EL (cell line): ENCODE results near the gene IL1RAPL1.
A peak's percentile ranks its signal among the peaks of the same experiment; 100 is the strongest.

Source experiments
- DNase-seq: peaks from one replicate; pipeline ENCODE4 v3.0.0-alpha.2; 2016

Gene IL1RAPL1

DNA sequence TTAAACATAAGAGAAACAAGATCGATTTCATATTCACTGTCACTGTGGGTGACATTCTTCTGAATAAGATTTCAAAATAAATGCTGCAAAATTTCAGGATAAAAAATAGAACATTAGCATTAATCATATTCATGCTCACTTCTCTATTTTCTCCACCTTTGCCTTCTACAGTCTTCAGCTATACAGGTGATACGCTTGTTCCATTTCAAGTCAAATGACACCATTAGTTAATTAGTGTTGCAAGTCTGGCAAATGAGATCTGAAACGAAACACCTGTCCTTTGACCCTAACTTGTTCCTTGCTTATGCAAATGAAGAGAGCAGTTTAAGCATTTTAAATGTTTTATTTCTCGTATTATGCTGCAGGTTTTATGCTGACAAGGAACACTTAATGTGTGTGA, 960.6 kb downstream of the IL1RAPL1 start:
- DNase-seq = no peak

DNA sequence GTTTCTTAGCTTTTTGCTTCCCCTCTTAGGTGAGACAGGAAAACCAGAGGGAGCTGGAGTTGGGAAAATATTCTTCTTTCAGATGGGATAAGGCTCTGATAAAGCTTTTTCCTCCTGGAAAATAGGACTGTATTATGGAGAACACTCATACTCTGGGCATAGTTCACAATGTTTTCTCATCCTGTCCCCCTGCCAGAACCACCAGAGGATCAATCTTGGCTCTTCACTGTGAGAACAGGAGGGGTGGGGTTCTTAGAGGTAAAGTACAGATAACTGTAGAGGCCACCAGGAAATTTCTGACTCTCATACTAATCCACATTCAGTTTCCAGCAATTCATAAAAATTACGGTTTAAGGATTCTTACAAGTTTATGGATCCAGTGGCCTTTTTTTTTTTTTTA, 966.3 kb downstream of the IL1RAPL1 start:
- no peak for DNase-seq

DNA sequence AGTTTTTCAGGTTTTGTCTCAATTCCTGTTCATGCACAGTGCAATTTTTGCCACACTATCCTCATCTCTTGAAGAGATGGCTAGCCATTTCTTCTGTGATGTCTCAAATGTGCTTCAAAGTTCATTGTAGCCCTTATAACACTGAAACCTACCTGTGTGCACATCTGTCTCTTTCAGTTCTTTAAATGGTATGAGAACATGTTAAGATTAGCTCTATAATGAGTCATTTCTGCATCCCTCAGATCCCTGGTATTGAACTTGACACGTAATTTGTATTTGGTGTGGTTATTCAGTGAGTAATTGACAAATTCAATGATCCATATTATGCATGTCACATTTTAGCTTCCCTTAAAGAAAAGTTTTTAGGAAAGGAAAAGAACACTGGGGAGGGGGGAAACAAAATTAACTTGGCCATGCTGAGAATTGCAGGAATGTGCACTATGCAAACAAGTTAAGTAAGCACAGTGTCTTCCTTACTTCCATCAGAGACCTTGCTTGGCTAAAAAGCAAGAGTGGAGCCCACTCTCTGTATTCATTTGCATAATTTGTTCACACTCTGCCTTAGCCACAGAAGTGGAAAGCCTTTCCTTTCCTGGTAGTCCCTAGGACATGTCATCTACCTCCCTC, 968.3 kb downstream of the IL1RAPL1 start:
- DNase-seq = no peak

DNA sequence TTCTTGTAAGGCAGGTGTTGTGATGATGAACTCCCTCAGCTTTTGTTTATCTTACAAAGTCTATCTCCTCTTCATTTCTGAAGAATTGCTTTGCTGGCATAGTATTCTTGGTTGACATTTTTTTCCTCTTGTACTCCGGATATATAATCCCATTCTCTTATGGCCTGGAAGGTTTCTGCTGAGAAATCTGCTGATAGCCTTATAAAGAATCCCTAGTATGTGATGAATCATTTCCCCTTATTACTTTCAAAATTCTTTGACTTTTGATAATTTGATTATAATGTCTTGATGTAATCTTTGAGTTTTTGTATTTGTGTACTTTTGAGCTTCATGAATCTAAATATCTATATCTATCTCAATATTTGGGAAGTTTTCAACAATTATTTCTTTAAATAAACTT, 972.8 kb downstream of the IL1RAPL1 start:
- DNase-seq = no peak

DNA sequence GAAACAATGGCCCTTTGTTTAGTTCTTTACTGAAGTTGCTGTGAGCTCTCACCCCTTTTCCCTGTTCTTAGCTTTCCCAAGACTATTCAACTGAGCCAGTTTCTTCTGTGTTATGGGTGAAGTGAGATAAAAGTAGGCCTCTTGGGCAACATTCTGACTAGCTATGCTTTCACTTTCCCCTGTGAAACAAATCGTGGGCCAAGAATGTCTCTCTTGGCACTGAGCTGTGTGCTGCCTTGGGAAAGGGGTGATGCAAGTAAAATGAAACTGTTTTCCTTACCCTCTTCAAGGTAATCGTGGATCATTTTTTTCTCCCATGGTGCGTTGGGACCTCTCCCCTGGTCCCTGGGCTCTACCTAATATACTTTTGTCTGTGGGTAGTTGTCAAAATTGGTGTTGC, 974.2 kb downstream of the IL1RAPL1 start:
- no peak for DNase-seq

DNA sequence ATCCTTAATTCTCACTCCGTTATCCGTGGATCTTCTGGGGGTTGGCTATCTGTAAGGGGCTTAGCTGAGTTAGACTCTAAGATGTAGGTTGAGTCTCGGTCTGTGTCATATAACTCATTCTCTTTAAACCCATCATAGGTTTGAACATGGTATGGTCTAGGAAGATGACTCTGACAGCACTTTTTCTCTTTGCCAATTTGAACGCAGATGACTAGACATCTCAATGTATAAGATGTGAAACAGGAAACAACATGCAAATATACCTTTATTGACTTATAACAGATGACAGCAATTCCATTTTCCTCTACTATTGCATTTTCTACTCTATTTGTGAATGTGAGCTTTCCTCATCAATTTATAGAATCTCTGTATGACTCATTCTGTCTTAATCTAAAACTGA, 993.3 kb downstream of the IL1RAPL1 start:
- no peak for DNase-seq

DNA sequence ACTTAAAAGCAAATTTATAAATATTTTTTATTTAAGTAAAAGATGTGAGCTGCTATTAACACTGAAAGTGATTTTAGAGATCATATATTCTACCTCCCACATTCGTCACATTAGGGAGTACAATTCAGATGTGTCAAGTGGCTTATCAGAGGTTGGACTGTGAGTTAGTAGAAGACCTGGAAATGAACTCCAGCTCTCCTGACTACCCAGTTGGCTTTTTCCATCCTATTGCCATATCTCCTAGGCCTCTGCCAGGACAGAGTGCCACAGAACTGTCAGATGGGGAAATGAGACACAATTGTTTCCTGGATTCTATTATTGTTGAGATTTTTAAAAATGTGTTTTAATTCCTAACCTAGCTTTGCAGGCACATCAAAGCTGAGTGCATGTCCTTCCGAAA, 994.0 kb downstream of the IL1RAPL1 start:
- no peak for DNase-seq

DNA sequence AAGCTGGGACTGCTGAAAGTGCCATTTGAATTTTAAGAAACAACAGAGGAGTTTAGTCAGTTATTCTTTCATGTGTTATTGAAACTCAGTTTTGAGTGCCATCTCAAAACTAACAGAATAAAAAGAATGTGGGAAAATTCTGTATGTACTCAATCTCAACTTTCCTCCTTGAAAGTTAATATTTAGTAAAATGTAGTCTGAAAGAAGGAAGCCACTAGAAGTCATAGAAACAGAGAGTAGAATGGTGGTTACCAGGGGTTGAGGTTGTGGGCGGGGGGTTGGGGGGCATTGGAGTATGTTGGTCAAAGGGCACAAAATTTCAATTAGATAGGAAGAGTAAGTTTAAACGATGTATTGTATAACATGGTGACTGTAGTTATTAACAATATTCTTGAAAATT, 999.9 kb downstream of the IL1RAPL1 start:
- DNase-seq = no peak

DNA sequence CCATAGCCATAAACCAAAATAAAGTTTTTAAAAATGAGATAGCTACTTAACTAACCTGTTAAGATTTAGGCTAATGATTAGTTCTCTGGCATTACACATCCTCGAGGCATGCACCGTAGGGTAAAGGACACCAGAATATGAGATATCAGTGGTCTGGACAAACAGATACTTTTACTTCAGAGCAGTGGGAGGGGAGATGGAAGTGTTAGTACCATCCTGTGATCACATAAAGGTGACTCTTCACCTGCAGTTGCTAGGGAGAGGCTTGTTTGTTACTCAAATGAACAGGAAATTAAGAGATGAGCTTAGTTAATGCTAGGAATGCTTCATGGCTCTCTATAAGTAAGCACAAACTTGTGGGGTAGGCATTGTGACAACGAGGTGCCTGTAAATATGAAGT, 1003.7 kb downstream of the IL1RAPL1 start:
- DNase-seq = no peak

DNA sequence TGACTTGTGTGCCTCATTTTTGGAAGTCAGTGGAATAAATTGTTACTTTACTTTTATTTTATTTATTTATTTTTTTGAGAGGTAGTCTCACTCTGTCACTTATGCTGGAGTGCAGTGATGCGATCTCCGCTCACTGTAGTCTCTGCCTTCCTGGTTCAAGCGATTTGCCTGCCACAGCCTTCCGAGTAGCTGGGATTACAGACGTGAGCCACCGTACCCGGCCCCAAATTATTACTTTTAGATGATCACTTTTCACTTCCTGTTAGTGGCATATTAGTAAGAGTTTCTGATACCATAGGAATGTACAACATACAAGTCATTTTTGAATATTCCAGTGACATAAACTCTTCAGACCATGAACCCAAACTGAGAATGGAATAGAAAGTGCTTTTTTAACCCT, 1017.1 kb downstream of the IL1RAPL1 start:
- DNase-seq = no peak

DNA sequence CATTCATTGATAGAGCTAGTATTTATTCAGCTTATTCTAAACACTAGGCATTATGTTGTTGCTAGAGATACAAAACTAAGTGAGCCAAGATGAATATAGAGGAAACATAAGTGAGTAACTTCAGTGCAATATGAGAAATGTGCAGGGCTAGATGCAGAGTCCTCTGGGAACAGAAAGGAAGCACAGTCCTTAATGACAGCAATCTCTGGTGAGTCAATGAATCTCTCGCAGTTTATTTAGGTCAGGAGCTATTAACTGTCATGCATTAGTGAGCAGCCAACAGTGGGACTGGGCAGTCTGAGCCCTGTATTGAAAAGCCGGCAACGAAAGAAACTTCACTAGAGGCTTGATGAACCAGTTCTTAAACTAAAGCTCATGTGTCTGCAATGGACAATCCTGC, 1030.0 kb downstream of the IL1RAPL1 start:
- DNase-seq = peak; percentile 2

DNA sequence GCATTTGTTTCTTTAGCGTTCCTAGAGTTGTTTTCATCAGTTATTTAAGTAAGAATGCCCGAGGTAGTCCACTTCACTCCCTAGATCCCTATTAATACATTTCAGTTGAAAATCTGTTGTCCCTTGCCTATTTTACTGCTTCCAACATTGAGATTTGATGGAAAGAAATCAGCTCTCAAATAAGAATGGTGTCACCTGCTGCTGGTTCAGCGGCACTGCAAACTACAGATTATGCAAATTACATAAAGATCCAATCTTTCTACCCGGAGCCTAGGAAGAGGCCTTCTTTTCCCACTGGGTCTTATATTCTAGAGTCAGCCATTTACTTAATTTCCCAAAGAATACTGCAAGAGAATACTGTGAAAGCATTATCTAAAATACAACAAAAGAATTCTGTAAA, 1030.5 kb downstream of the IL1RAPL1 start:
- DNase-seq = no peak

DNA sequence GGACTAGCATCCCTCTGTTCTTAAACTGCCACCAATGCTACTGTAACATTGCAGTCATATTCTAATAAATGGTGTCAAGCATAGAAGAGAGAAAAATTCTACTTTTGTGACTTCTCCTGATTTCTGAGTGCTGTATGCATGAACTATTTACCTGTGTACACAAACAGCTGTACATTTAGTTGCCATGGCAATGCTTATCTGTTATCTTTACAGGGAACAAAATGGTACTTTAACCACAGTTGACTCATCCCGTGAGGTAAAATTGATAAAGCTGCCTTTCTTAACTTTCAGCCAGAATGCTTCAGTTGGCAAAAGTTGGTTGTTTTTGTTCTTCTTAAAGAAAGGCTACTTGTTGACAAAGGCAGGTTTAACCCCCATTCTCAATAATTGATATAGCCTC, 1040.6 kb downstream of the IL1RAPL1 start:
- DNase-seq = no peak

DNA sequence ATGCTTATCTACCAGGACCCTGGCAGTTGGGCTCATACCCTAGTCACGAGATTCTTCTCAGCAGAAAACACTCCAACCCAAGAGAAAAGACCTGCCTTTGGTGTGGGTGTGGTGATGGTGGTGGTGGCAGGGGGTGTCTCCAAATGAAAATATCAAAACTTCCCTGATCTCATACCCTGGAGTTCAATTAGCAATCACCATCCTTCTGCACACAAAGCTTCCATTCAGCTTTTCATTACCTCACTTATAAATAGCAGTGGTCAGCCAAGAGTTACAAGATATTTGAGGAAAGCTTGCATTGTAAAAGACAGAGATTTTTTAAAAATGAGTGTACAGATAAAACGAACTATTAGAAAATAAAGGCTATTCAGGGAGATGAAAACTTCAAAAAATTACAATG, 1047.3 kb downstream of the IL1RAPL1 start:
- no peak for DNase-seq

DNA sequence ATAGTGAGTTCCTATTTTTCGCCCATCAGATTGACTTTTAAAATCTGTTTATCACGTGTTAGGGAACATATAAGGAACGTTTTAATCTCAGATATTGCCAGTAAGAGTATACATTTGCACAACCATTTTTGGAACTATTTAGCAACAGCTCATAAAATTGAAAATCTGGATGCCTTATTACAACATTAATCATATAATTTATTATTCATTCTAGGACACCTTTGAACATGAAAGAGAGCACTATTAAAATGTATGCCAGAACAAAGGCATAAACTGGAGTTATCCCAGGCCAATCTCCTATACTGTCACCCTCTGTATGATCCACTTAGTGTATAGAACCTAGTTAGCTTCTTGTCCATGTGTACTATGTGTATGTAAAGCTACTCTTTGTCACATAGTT, 1049.1 kb downstream of the IL1RAPL1 start:
- DNase-seq = no peak

DNA sequence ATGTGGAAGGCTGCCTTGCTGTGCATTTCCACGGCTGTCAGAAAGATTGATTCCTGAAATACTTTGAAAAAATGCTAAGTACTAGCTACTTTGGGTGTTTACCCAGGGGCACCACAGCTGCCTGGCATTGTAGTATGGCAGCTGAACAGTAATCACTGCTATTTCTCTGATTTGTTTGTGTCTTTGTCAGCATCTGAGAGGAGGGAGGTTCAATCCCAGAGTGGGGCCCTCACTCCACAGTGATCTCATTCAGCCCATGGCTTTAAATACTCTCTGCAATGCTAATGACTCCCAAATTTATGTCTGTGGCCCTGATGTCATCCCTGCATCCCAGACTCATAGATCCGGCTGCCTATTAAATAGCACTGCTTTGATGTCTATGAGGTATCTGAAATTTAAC, 1052.9 kb downstream of the IL1RAPL1 start:
- DNase-seq = no peak

DNA sequence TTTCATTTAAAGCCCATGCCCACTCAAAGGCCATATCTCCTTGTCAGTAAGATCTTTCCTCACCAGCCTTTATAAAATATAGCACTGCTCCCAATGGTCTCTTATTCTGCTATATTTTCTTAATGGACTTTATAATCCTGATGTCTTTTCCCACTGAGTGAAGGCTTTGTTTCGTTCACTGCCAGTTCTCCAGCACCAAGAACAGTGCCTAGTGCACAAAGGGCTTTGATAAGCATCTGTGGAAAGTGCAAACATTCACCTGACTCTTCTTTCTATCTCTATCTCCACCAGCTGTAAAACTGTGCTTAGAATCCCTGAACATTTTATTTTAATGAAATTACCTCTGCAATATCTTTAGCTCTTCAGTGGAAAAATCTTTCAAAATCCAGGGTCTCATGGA, 1054.2 kb downstream of the IL1RAPL1 start:
- no peak for DNase-seq

DNA sequence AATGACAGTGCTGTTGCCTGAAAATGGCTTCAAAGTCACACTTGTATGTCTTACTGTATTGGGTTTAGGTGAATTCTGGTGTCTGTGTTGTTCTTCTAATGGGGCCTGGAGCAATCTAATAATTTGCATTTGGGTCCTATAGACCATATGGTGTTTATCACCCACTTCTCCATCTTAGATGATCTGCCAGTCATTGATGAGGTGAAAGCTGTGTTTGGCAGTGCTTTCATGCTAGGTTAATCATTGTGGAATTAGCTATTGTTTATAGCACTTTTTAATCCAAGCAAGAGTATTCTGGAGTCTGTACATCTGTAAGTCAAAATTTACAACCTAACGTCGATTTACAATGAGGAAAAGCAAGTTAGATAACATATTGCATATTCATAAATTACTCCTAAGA, 1055.9 kb downstream of the IL1RAPL1 start:
- no peak for DNase-seq

DNA sequence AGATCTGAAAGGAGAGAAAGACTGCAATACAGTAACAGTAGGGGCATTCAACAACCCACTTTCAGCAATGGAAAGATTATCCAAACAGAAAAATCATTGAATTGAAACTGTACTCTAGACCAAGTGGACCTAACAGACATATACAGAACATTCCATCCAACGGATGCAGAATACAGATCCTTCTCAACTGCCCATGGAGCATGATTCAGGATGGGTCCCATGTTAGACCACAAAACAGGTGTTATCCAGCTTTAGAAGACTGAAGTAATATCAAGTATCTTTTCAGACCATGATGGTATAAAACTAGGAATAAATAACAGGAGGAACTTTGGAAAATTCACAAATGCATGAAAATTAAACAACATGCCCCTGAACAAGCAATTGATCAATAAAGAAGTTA, 1060.9 kb downstream of the IL1RAPL1 start:
- DNase-seq = no peak

DNA sequence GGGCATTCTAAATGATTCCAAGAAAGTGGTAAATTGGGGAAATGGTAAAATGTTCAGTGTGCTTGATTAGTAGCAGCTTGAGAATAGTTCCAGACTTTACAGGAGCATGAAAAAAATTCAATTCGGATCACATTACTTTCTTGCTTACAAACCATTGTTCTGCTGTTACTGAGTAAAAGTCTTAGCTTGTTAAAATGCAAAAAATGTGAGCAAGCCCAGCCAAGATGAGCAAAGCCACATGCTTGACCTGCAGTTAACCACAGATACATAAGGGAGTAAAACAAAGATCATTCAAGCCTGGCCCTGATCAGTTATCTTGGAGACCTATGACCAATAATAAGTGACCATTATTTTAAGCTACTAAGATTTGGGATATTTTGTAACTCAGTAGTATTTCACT, 1065.2 kb downstream of the IL1RAPL1 start:
- peak; percentile 39 for DNase-seq

DNA sequence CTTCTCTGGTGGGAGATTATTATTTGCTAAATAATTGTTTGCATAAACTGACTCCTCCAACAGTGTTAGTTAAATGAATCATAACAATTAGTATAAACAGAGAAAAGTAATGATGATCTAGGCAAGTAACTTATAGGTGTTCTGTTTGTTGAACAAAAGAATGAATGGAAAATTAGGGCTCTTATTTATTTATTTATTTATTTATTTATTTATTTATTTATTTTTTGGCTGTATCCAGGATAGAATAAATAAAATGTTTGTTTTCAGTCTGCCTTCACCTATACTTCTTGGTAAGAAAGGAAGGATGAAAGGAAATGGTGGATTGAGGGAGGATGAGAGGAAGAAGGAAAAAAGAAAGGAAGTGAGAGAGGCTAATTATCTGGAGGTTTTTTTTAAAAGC, 1066.5 kb downstream of the IL1RAPL1 start:
- DNase-seq = no peak

DNA sequence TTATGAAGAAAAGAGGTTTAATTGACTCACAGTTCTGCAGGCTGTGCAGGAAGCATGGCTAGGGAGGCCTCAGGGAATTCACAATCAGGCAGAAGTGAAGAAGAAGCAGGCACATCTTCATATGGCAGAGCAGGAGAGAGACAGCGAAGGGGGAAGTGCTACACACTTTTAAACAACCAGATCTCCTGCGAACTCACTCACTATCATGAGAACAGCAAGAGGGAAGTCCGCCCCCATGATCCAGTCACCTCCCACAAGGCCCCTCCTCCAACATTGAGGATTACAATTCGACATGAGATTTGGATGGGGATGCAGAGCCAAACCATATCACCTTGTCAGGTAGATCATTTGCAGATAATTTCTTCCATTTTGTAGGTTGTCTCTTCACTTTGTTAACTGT, 1072.7 kb downstream of the IL1RAPL1 start:
- DNase-seq = no peak

DNA sequence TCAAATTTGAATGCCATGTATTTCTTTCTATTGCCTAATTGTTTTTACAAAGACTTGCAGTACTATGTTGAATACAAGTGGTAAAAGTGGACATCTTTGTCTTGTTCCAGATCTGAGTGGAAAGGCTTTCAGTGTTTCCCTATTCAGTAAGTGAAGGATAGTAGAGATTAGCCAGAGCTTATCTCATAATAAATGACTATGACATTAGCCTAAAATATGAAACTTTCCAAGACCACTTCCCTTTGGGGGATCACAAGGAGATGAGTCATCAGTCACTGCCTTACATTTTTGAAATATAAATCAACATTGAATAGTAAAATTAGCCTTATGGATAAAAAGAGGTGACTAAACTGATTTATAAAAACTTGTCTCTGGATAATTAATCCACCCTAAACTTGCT, 1074.0 kb downstream of the IL1RAPL1 start:
- DNase-seq = peak; percentile 24

DNA sequence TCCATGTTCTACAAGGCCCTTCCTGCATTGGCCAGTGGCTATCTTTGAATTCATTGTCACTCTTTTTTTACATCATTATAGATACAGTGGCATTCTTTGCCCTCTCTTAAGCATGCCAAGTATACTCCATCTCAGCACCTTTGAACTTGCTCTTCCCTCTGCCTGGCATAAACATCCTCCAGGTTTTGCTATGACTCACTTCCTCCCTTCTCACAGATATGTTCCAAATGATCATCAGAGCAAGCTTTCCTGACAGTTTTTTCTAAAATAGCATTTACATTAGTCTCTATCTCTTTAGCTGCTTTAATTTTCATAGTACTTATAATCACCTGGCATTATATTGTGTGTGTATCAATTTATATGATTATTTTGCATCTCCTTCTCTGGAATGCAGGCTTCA, 1074.9 kb downstream of the IL1RAPL1 start:
- DNase-seq = peak; percentile 51

DNA sequence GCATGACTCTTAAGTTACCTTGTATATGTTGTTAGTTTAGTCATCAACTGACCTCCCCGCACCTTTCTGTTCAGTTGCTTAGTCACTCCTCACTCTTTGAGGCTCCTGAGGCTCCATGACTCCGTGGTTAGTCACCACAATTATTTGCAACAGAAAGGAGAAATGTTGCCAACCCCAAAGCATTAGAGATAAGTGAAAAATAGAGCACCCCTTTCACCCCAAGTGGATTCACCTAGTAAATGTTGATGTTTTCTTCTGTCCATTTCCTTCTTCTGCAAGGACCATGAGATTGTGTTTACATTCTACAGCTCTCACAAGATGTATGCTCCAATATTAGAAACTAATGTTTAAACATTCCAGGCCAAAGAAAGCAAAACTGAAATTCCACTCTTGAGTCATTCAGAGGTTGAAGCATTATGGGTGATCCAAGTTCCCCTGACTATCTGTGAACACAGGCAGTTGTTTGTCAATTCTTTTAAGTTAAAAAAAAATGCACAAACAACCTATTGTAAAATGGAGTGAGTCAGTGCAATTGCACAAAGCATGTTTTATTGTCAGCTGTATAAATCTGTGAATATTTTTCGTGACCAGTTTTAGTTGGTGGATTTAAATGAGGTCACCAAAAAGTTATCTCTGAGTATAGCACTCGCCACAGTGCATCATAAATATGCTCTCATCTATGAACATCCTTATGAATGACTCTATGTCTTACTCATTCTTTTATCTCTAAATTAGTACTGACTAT, 1075.7 kb downstream of the IL1RAPL1 start:
- DNase-seq = peak; percentile 67
